B cell (primary cell): ENCODE measurements around the gene FAM177B. TPM values are rescaled to one million over a fixed set of nuclear protein-coding genes. Genes with fewer than 3 reads are reported as not detected.
A peak's percentile ranks its signal among the peaks of the same experiment; 100 is the strongest.

Experiments used
- ATAC-seq: fragments of 200-7000 bp; cut with Tn5 transposase; one replicate; pipeline ENCODE4 v1.10.0; 2021; ENCODE audit warnings: low read depth, mild to moderate bottlenecking, moderate number of reproducible peaks, moderate library complexity
- CTCF ChIA-PET: fragments of 350-600 bp; sonication (Branson Sonifier 250); formaldehyde crosslinking; loops from one replicate; lab custom pipeline; 2021; ENCODE audit warnings: antibody characterized with exemption, inconsistent platforms; lab: Charles Lee
- POLR2A ChIA-PET: fragments of 350-600 bp; sonication (Branson Sonifier 250); formaldehyde crosslinking; loops from one replicate; lab custom pipeline; 2021; ENCODE audit warnings: antibody characterized with exemption; lab: Charles Lee
- DNase-seq: peaks from one replicate; pipeline ENCODE4 v3.0.0; 2013
- H2AFZ ChIP-seq: 2 replicates; pipeline ENCODE4 v1.6.1; 2012; ENCODE audit warnings: mild to moderate bottlenecking, low read depth, low read length; ENCODE audit not compliant: insufficient read depth, poor library complexity, severe bottlenecking
- H3K27ac ChIP-seq, 2 donors: 1 replicate in 1 of 2; 2 replicates in 1 of 2; pipeline ENCODE4 v1.5.1; 2012 to 2013; ENCODE audit warnings: low read length in 2 of 2, mild to moderate bottlenecking in 2 of 2, moderate library complexity in 1 of 2
- H3K27me3 ChIP-seq, 4 experiments: fragments of 200-600 bp in 1 of 4; sonication (generic) in 1 of 4; replicated peaks in 1 of 4; 1 replicate in 2 of 4; 2 replicates in 2 of 4; pipeline versions ENCODE4 v1.6.1 to v1.7.0; 2013 to 2016; ENCODE audit warnings: low read length in 3 of 4, mild to moderate bottlenecking in 2 of 4, mixed read lengths in 1 of 4, moderate library complexity in 1 of 4; ENCODE audit not compliant: insufficient read depth in 4 of 4, control insufficient read depth in 3 of 4; ENCODE audit errors: control extremely low read depth in 1 of 4
- H3K36me3 ChIP-seq, 2 experiments: replicated peaks in 1 of 2; 1 replicate in 1 of 2; 2 replicates in 1 of 2; pipeline versions ENCODE4 v1.6.1 to v1.7.1; 2013; ENCODE audit warnings: low read length in 1 of 2; ENCODE audit not compliant: insufficient read depth in 2 of 2, control insufficient read depth in 1 of 2; ENCODE audit errors: control extremely low read depth in 1 of 2, extremely low read depth in 1 of 2
- H3K4me1 ChIP-seq, 2 donors: fragments of 200-600 bp in 1 of 2; sonication (generic) in 1 of 2; 1 replicate in 1 of 2; 2 replicates in 1 of 2; pipeline versions ENCODE4 v1.5.1 to v1.6.1; 2013 to 2017; ENCODE audit warnings: low read length in 2 of 2; ENCODE audit not compliant: control insufficient read depth in 2 of 2, insufficient read depth in 2 of 2
- H3K4me2 ChIP-seq: replicated peaks from 2 replicates; pipeline ENCODE3; 2012; ENCODE audit warnings: mild to moderate bottlenecking, low read depth, low read length; ENCODE audit not compliant: poor library complexity, severe bottlenecking
- H3K4me3 ChIP-seq, 5 experiments: fragments of 200-600 bp in 1 of 5; sonication (generic) in 1 of 5; 1 replicate in 3 of 5; 2 replicates in 2 of 5; pipeline versions ENCODE4 v1.5.1 to v1.7.0; 2011 to 2016; ENCODE audit warnings: low read length in 4 of 5, mild to moderate bottlenecking in 4 of 5, low read depth in 2 of 5, control low read depth in 1 of 5, moderate library complexity in 1 of 5; ENCODE audit not compliant: insufficient read depth in 1 of 5; ENCODE audit errors: control extremely low read depth in 1 of 5, extremely low read depth in 1 of 5
- H3K79me2 ChIP-seq: fragments of 200-600 bp; sonication (generic); one replicate; pipeline ENCODE4 v1.6.0; 2016; ENCODE audit warnings: low read length; ENCODE audit not compliant: control insufficient read depth, insufficient read depth
- H3K9ac ChIP-seq: fragments of 200-600 bp; sonication (generic); 2 replicates; pipeline ENCODE4 v1.6.1; 2017; ENCODE audit warnings: mild to moderate bottlenecking, low read length, moderate library complexity
- H3K9me3 ChIP-seq, 3 donors: one replicate each; pipeline versions ENCODE4 v1.6.1 to v1.7.1; 2013; ENCODE audit warnings: low read length in 2 of 3; ENCODE audit not compliant: control insufficient read depth in 2 of 3, insufficient read depth in 1 of 3; ENCODE audit errors: control extremely low read depth in 1 of 3
- H4K20me1 ChIP-seq: 2 replicates; pipeline ENCODE4 v1.6.0; 2012; ENCODE audit warnings: mild to moderate bottlenecking, low read length; ENCODE audit not compliant: insufficient read depth, control insufficient read depth, poor library complexity, severe bottlenecking
- H3K27ac Mint-ChIP-seq: one replicate; pipeline ENCODE4 v1.8.0; 2021; ENCODE audit warnings: mixed read lengths
- H3K27me3 Mint-ChIP-seq: one replicate; pipeline ENCODE4 v1.8.0; 2021; ENCODE audit warnings: mixed read lengths
- H3K4me1 Mint-ChIP-seq: one replicate; pipeline ENCODE4 v1.8.0; 2021; ENCODE audit warnings: mixed read lengths
- H3K4me3 Mint-ChIP-seq: one replicate; pipeline ENCODE4 v1.8.0; 2021; ENCODE audit warnings: mixed read lengths
- H3K9me3 Mint-ChIP-seq: one replicate; pipeline ENCODE4 v1.8.0; 2022; ENCODE audit warnings: mixed read lengths; ENCODE audit not compliant: insufficient read depth
- EZH2 ChIP-seq: IDR thresholded peaks from 2 replicates; pipeline ENCODE4 v1.6.1; 2012; ENCODE audit warnings: borderline replicate concordance, low read depth, mild to moderate bottlenecking, moderate library complexity, low read length; ENCODE audit not compliant: insufficient read depth, poor library complexity, severe bottlenecking
- WGBS: methylation state at CpG from one replicate; pipeline ENCODE4 v1.1.5; 2013; ENCODE audit warnings: missing lambda C conversion rate; ENCODE audit not compliant: insufficient coverage; 5-methylcytosine and 5-hydroxymethylcytosine counted together
- intact Hi-C: fragments of 100-400 bp; cut with micrococcal nuclease; formaldehyde crosslinking; loops from one replicate; pipeline ENCODE4 v1.10.0; 2022
- polyA plus RNA-seq: library from polyadenylated mRNA; depleted of rRNA; stranded (reverse); fragments of >200 nt; gene quantifications from 2 replicates; pipeline ENCODE4 v1.2.3, GENCODE V29; 2012
- total RNA-seq, 2 donors: library from RNA; stranded (reverse); fragments of 120-200 nt in 1 of 2; gene quantifications; 1 replicate in 1 of 2; 2 replicates in 1 of 2; pipeline versions ENCODE4 v1.2.3 to v1.2.4, GENCODE V29; 2013 to 2022
- TF ChIP-seq, protein P1 (sequence below): fragments of 200-600 bp; IDR thresholded peaks from one replicate; pipeline ENCODE4 v1.8.0; 2022; ENCODE audit warnings: antibody characterized with exemption, mild to moderate bottlenecking

The FAM177B gene
- total and polyA plus RNA-seq, 2 donors (not counting 1 experiment from before 2014, with no cell fraction given), result 12.8 to 19.9 TPM

DNA sequence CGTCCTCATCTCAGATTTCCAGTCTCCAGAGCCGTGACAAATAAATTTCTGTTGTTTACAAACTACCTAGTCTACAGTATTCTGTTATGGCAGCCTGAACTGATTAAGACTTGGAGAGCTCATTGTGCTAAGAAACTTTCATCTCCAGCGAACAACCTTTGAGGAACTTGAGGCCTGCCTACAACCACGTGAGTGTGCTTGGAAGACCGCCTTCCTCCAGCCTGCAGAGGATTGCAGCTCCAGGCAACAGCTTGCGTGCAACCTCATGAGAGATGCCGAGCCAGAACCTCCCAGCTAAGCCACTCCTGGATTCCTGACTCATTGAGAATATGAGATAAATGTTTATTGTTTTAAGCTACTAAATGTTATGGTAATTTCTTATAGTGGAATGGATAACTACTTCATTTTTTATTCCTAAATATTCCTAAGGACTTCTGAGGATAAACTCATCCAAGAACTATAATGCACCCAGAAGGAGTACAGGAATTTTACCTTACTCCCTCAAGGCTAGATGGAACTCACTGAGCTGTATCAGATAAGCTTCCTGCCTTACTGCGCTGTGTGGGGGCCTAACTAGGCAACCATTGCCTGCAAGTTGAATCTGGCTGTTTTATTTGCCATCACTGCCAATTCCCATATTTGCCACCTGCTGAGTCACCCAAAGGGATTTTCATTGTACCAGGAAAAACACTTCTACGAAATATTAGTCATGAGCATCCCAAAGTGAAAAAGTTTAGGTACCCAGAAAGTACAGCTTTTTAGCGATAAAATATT is 17.6 kb downstream of the FAM177B start:
- intact Hi-C loops, result loop anchor here (5.0 kb wide), 1 partner anchor 33 kb away; no protein-coding TSS in a partner anchor
- Histone ChIP-seq H3K4me2 (peak overlapping the region; percentile 16), H3K27ac (no peak overlapping the region), H3K79me2 (peaks cover 11% of the 10 kb centered on the region), H3K4me3 (no peak overlapping the region), H3K27me3 (no peaks in the 10 kb centered on the region), H2AFZ (no peak overlapping the region), H4K20me1 (no peaks in the 10 kb centered on the region), H3K4me1 (peaks cover 56 to 57% of the 10 kb centered on the region in 2 donors), H3K36me3 (no peaks in the 10 kb centered on the region), H3K9me3 (peaks cover 0 to 3% (median 0%) of the 10 kb centered on the region in 3 donors), H3K9ac (no peak overlapping the region)
- CTCF ChIA-PET, result interaction anchor here (1.0 to 1.8 kb wide), 8 partner anchors 10 to 336 kb away, joined by 3 to 8 read pairs (median 6); partner anchors contain the start of gene FAM177B
- POLR2A ChIA-PET, result interaction anchor here (0.6 kb wide), 1 partner anchor 22 kb away, joined by 5 read pairs; no protein-coding TSS in a partner anchor
- ATAC-seq (no peak), DNase-seq (no peak)
- peak overlapping the region; percentile 79 for H3K27ac Mint-ChIP-seq
- H3K4me1 Mint-ChIP-seq, result peaks cover 58% of the 10 kb centered on the region
- WGBS, result 75% methylated on average over 4 of the region's 10 CpGs
- no peaks in the 10 kb centered on the region for H3K27me3 Mint-ChIP-seq
- no peak for TF ChIP-seq EZH2
- TF ChIP-seq, protein P1, sequence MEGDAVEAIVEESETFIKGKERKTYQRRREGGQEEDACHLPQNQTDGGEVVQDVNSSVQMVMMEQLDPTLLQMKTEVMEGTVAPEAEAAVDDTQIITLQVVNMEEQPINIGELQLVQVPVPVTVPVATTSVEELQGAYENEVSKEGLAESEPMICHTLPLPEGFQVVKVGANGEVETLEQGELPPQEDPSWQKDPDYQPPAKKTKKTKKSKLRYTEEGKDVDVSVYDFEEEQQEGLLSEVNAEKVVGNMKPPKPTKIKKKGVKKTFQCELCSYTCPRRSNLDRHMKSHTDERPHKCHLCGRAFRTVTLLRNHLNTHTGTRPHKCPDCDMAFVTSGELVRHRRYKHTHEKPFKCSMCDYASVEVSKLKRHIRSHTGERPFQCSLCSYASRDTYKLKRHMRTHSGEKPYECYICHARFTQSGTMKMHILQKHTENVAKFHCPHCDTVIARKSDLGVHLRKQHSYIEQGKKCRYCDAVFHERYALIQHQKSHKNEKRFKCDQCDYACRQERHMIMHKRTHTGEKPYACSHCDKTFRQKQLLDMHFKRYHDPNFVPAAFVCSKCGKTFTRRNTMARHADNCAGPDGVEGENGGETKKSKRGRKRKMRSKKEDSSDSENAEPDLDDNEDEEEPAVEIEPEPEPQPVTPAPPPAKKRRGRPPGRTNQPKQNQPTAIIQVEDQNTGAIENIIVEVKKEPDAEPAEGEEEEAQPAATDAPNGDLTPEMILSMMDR, result no peak
- no peaks in the 10 kb centered on the region for H3K9me3 Mint-ChIP-seq
- H3K4me3 Mint-ChIP-seq, result peak overlapping the region; percentile 58
